GM23338 (cell line): Measurements from ENCODE around the gene RAC2. TPM values are rescaled to one million over a fixed set of nuclear protein-coding genes. Genes with fewer than 3 reads are reported as not detected.

Experiments used
- CREB1 ChIP-seq: fragments of 250-450 bp; sonication (Bioruptor Pico); IDR thresholded peaks from 2 replicates; pipeline ENCODE4 v1.5.0; 2020; ENCODE audit warnings: low read depth, mild to moderate bottlenecking, moderate library complexity
- CTCF ChIP-seq, 2 experiments: fragments of 200-600 bp in 1 of 2; sonication (generic) in 1 of 2; conservative IDR thresholded peaks; 2 replicates each; pipeline versions ENCODE4 v1.5.1 to v1.6.1; 2016 to 2017; ENCODE audit warnings: antibody characterized with exemption in 2 of 2, low read depth in 2 of 2, mild to moderate bottlenecking in 2 of 2, moderate library complexity in 1 of 2
- ETS1 ChIP-seq: IDR thresholded peaks from 2 replicates; pipeline ENCODE4 v1.6.1; 2016; ENCODE audit warnings: antibody characterized with exemption
- EZH2 ChIP-seq: fragments of 200-600 bp; sonication (generic); IDR thresholded peaks from one replicate; pipeline ENCODE4 v1.8.0; 2017; ENCODE audit warnings: antibody characterized with exemption, mild to moderate bottlenecking, low read depth; ENCODE audit not compliant: unreplicated experiment
- EZH2phosphoT487 ChIP-seq: fragments of 200-600 bp; sonication (generic); IDR thresholded peaks from one replicate; pipeline ENCODE4 v1.8.1; 2018; ENCODE audit warnings: antibody characterized with exemption; ENCODE audit not compliant: unreplicated experiment
- JUNB ChIP-seq: IDR thresholded peaks from one replicate; pipeline ENCODE4 v1.6.1; 2016; ENCODE audit warnings: antibody characterized with exemption; ENCODE audit not compliant: unreplicated experiment
- POLR2AphosphoS5 ChIP-seq: IDR thresholded peaks from 2 replicates; pipeline ENCODE4 v1.6.1; 2016; ENCODE audit warnings: antibody characterized with exemption, low read depth
- REST ChIP-seq: IDR thresholded peaks from one replicate; pipeline ENCODE4 v1.6.1; 2018; ENCODE audit warnings: antibody characterized with exemption; ENCODE audit not compliant: unreplicated experiment
- STAT1 ChIP-seq: IDR thresholded peaks from one replicate; pipeline ENCODE4 v1.6.1; 2016; ENCODE audit warnings: antibody characterized with exemption; ENCODE audit not compliant: unreplicated experiment
- ZNF114 ChIP-seq: fragments of 250-450 bp; sonication (Bioruptor Pico); IDR thresholded peaks from 2 replicates; pipeline ENCODE4 v1.5.0; 2020; ENCODE audit warnings: mild to moderate bottlenecking, moderate library complexity
- ZNF331 ChIP-seq: fragments of 250-450 bp; sonication (Bioruptor Pico); IDR thresholded peaks from 2 replicates; pipeline ENCODE4 v1.5.0; 2020; ENCODE audit warnings: low read depth, mild to moderate bottlenecking, moderate library complexity
- polyA plus RNA-seq: library from polyadenylated mRNA; unstranded; fragments of >200 nt; fragmentation: Nextera tagmentation; extraction: Ambion mirVana; gene quantifications from 2 replicates; pipeline ENCODE4 v1.2.1, GENCODE V29; 2016
- total RNA-seq: library from RNA; depleted of rRNA; stranded (reverse); fragments of >200 nt; shearing (Covaris generic); gene quantifications from 2 replicates; pipeline ENCODE4 v1.2.3, GENCODE V29; 2014

RAC2 gene
- total and polyA plus RNA-seq, 2 experiments from 2014 or later, result 2.4 to 2.7 TPM

- TF ChIP-seq CTCF (conservative IDR thresholded peaks at IDR 0.05; ENCODE audit: low read depth in 2 of 2) (no peak), JUNB (no peak), STAT1 (no peak), POLR2AphosphoS5 (no peak), CREB1 (CRISPR knock-in tag) (no peak), EZH2phosphoT487 (no peak), EZH2 (no peak), REST (no peak), ZNF114 (CRISPR knock-in tag) (no peak), ZNF331 (CRISPR knock-in tag) (no peak), ETS1 (no peak)
Measured at GRCh38 chr22:37180531-37181231, 63.4 kb downstream of the RAC2 start (continued).
